GM18526 (cell line): Measurements from ENCODE around the gene KLHDC7B.

ENCODE experiments used
- POLR2A ChIP-seq: IDR thresholded peaks from 3 replicates; pipeline ENCODE4 v1.6.1; 2011; ENCODE audit not compliant: insufficient read length; ENCODE audit errors: extremely low read depth

KLHDC7B gene

GRCh38 chr22:50571264-50572175 is 25.8 kb downstream of the KLHDC7B start:
- TF ChIP-seq POLR2A = no peak

GRCh38 chr22:50572965-50573364 is 27.3 kb downstream of the KLHDC7B start:
- TF ChIP-seq POLR2A = no peak

GRCh38 chr22:50573491-50574382 is 28.0 kb downstream of the KLHDC7B start:
- no peak for TF ChIP-seq POLR2A

GRCh38 chr22:50574383-50574755 is 28.7 kb downstream of the KLHDC7B start:
- TF ChIP-seq POLR2A = no peak

GRCh38 chr22:50575426-50575941 is 29.8 kb downstream of the KLHDC7B start:
- TF ChIP-seq POLR2A = no peak

- TF ChIP-seq POLR2A = no peak
Observed at GRCh38 chr22:50576070-50576469, 30.4 kb downstream of the KLHDC7B start.

GRCh38 chr22:50576806-50577696 is 31.4 kb downstream of the KLHDC7B start:
- TF ChIP-seq POLR2A = no peak

GRCh38 chr22:50577697-50577986 is 31.9 kb downstream of the KLHDC7B start:
- no peak for TF ChIP-seq POLR2A

GRCh38 chr22:50577987-50578775 is 32.5 kb downstream of the KLHDC7B start, which contains the start of gene CPT1B:
Gene CPT1B, minus strand, starts transcription at chr22:50578427. Its CDS starts 512 bp downstream, at chr22:50577915.
- TF ChIP-seq POLR2A = no peak

- no peak for TF ChIP-seq POLR2A
Observed at GRCh38 chr22:50578776-50579310, 33.1 kb downstream of the KLHDC7B start.

- TF ChIP-seq POLR2A = no peak
Observed at GRCh38 chr22:50579752-50580151, 34.1 kb downstream of the KLHDC7B start.

GRCh38 chr22:50581031-50581949 is 35.6 kb downstream of the KLHDC7B start:
- no peak for TF ChIP-seq POLR2A
